Measurements from ENCODE around the gene THSD7A.

The THSD7A gene

GRCh38 chr7:11751315-11751714 lies 80.7 kb downstream of the THSD7A start:
- no peak for DNase-seq

GRCh38 chr7:11750191-11750590 lies 81.8 kb downstream of the THSD7A start:
- no peak for DNase-seq

GRCh38 chr7:11749629-11750028 lies 82.4 kb downstream of the THSD7A start:
- no peak for DNase-seq

GRCh38 chr7:11748884-11749283 lies 83.1 kb downstream of the THSD7A start:
- no peak for DNase-seq

- DNase-seq = no peak
Observed at GRCh38 chr7:11747715-11748485, 84.1 kb downstream of the THSD7A start.

GRCh38 chr7:11746591-11746990 lies 85.4 kb downstream of the THSD7A start:
- no peak for DNase-seq

GRCh38 chr7:11743548-11743947 lies 88.5 kb downstream of the THSD7A start:
- DNase-seq = no peak

GRCh38 chr7:11743016-11743415 lies 89.0 kb downstream of the THSD7A start:
- no peak for DNase-seq

- DNase-seq = no peak
Observed at GRCh38 chr7:11742496-11742895, 89.5 kb downstream of the THSD7A start.

- no peak for DNase-seq
Observed at GRCh38 chr7:11737723-11738122, 94.3 kb downstream of the THSD7A start.

- no peak for DNase-seq
Observed at GRCh38 chr7:11732207-11732606, 99.8 kb downstream of the THSD7A start.

GRCh38 chr7:11730725-11731124 lies 101.3 kb downstream of the THSD7A start:
- DNase-seq = no peak

GRCh38 chr7:11727864-11728263 lies 104.1 kb downstream of the THSD7A start:
- no peak for DNase-seq

- no peak for DNase-seq
Observed at GRCh38 chr7:11726794-11727155, 105.2 kb downstream of the THSD7A start.

- DNase-seq = no peak
Observed at GRCh38 chr7:11726001-11726793, 105.8 kb downstream of the THSD7A start.

- no peak for DNase-seq
Observed at GRCh38 chr7:11716185-11716584, 115.8 kb downstream of the THSD7A start.

- DNase-seq = no peak
Observed at GRCh38 chr7:11714676-11715075, 117.3 kb downstream of the THSD7A start.

- no peak for DNase-seq
Observed at GRCh38 chr7:11714205-11714604, 117.8 kb downstream of the THSD7A start.

- no peak for DNase-seq
Observed at GRCh38 chr7:11713352-11713751, 118.6 kb downstream of the THSD7A start.

- no peak for DNase-seq
Observed at GRCh38 chr7:11710377-11710776, 121.6 kb downstream of the THSD7A start.

GRCh38 chr7:11709196-11709595 lies 122.8 kb downstream of the THSD7A start:
- DNase-seq = no peak

- no peak for DNase-seq
Observed at GRCh38 chr7:11707606-11708193, 124.3 kb downstream of the THSD7A start.
